GM19463 (cell line): ENCODE measurements around the gene AHRR.
"Not testable (repeated sequence)": the region's sequence is repeated elsewhere in the genome, so short reads cannot be mapped to it uniquely, and the experiment has no call there.

Experiments
- ATAC-seq: cut with Tn5 transposase; IDR thresholded peaks from one replicate; pipeline ENCODE4 v1.9.1; 2021; ENCODE audit warnings: mild to moderate bottlenecking, moderate library complexity; ENCODE audit not compliant: unreplicated experiment

AHRR gene

GRCh38 chr5:362978-363765 is 41.7 kb downstream of the AHRR start:
- no peak for ATAC-seq

GRCh38 chr5:364497-364896 is 43.0 kb downstream of the AHRR start:
- no peak for ATAC-seq

- ATAC-seq = no peak
Observed at GRCh38 chr5:366541-367357, 45.2 kb downstream of the AHRR start.

- no peak for ATAC-seq
Observed at GRCh38 chr5:367358-368130, 46.0 kb downstream of the AHRR start.

GRCh38 chr5:368183-369084 is 46.9 kb downstream of the AHRR start:
- peak; percentile 67 for ATAC-seq

- peak; percentile 4 for ATAC-seq
Observed at GRCh38 chr5:369151-369868, 47.8 kb downstream of the AHRR start.

- ATAC-seq = not testable (repeated sequence)
Observed at GRCh38 chr5:369869-370236, 48.3 kb downstream of the AHRR start.

- ATAC-seq = no peak
Observed at GRCh38 chr5:370311-370958, 48.9 kb downstream of the AHRR start.

GRCh38 chr5:370959-371810 is 49.7 kb downstream of the AHRR start:
- ATAC-seq = no peak

- no peak for ATAC-seq
Observed at GRCh38 chr5:371811-372555, 50.5 kb downstream of the AHRR start.

- ATAC-seq = no peak
Observed at GRCh38 chr5:372556-372995, 51.1 kb downstream of the AHRR start.

GRCh38 chr5:372996-373709 is 51.6 kb downstream of the AHRR start:
- ATAC-seq = peak; percentile 3

GRCh38 chr5:373710-374602 is 52.4 kb downstream of the AHRR start:
- ATAC-seq = peak; percentile 39

GRCh38 chr5:374631-375335 is 53.3 kb downstream of the AHRR start:
- ATAC-seq = no peak

- no peak for ATAC-seq
Observed at GRCh38 chr5:375336-375920, 53.9 kb downstream of the AHRR start.
